GM20000 (cell line): ENCODE measurements around the gene CCBE1.
"Not testable (repeated sequence)": the region's sequence is repeated elsewhere in the genome, so short reads cannot be mapped to it uniquely, and the experiment has no call there.

Experiments used
- DNase-seq: peaks from one replicate; pipeline ENCODE4 v3.0.0; 2012; ENCODE audit warnings: low spot score
- CTCF ChIP-seq: IDR thresholded peaks from 2 replicates; pipeline ENCODE4 v1.5.1; 2012; ENCODE audit warnings: mild to moderate bottlenecking, control low read depth; ENCODE audit errors: extremely low read depth, missing control alignments

CCBE1 gene

GRCh38 chr18:59651071-59651470, 46.2 kb downstream of the CCBE1 start:
- TF ChIP-seq CTCF = no peak
- no peak for DNase-seq

DNA sequence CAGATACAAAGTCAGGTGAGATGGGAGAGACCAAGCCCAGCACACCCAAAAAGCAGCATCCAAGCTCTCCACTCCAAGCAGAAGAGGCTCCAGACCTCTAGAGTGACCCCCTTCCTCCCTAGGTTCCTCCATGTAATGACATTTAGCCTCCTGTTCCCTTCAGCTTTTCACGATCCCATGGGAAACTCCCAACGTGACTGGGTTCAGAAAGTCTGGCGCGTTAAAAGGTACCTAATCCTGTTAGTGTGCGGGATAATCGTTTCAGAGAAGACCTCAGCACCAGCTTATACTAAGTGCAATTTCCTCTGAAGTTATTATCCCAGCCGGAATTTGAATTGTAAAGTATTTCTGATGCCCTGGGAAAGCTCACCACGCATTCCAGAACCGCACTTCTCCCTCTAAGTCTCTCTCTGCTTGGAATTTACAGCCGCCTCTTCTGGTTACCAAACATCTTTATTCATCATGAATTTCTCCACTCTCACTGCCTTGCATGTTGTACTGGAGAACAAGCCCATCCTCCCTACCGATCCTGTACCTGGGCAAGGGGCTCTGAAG, 46.9 kb downstream of the CCBE1 start:
- no peak for TF ChIP-seq CTCF
- no peak for DNase-seq

DNA sequence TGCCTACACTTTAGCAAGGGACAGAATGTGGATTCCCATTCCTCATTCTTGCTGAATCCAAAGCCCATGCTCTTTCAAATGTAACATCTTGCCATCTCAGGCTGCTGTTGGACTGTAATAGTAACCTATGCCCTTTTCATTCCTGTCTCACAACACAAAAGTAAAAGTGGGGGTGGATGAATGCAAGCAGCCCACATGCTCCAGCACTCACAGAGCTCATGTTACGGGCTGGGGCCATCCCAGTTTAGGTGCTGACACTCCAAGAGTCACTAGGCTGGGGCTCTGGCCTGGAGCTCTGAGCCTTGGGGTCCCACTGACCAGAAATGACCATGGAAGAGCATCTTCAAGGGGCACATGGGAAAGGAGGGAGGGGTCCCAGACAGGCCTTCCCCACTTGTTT, 47.6 kb downstream of the CCBE1 start:
- TF ChIP-seq CTCF = no peak
- no peak for DNase-seq

DNA sequence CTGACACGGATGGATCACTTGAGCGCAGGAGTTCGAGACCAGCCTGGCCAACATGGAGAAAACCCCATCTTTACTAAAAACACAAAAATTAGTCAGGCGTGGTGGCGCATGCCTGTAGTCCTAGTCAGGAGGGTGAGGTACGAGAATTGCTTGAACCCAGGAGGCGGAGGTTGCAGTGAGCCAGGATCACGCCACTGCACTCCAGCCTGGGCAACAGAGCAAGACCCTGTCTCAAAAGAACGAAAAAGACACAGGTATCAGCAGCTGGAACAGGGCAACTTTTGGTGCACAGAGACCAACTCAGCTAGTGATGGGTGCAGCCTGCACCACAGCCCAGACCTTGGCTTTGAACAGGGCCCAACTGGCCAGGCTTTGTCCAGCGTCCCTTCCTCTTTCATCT, 48.8 kb downstream of the CCBE1 start:
- not testable (repeated sequence) for DNase-seq

DNA sequence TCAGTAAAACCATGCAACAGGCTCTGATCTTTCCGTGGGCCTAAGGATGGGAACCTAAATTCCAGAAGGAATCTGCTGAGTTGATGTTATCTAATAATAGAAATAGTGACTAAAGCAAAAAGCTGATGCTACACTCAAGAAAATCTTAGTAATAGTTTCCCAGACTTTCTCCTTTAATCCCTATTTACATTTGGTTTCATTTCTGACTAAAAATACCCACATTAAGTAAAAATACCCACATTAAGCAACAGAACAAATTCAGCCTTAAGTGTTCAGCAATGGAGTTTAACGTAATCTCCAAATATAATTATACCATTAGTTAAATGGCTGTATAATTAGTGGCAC, 50.3 kb downstream of the CCBE1 start:
- DNase-seq = no peak
- TF ChIP-seq CTCF = no peak

DNA sequence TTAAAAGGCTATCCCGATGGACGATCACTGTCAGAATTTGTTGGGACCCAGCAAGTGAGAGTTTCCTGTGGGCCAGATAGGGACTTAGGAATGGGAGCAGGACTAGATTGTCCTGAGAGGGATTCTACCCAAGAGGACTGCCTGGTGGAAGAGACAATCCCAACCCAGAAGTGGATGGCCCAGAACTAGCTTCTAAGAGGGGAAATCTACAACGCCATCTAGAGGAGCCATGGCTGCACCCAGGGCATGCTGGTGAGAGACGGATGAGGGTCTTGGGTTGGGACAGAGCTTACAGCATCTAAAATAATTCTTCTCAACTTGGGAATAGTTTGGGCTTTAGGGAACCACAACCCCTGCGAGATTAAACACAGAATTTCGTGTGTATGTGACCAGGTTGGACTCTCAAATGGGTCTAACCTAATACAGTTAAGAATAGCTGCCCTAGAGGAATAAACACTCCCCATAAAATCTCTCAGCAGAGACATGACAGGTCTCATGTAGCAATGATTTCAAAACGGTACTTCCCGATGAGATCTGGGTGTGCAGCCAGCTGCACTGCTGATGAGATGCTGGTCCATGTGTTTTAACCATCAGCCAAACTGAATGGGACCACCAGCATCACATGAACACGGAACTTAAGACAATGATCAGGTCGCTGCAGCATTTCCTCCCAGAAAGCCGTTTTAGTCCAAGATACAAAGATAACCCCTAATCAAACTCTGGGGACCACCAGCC, 50.8 kb downstream of the CCBE1 start:
- TF ChIP-seq CTCF = no peak
- no peak for DNase-seq

- no peak for DNase-seq
- TF ChIP-seq CTCF = no peak
Measured at GRCh38 chr18:59643740-59644139, 53.5 kb downstream of the CCBE1 start.

DNA sequence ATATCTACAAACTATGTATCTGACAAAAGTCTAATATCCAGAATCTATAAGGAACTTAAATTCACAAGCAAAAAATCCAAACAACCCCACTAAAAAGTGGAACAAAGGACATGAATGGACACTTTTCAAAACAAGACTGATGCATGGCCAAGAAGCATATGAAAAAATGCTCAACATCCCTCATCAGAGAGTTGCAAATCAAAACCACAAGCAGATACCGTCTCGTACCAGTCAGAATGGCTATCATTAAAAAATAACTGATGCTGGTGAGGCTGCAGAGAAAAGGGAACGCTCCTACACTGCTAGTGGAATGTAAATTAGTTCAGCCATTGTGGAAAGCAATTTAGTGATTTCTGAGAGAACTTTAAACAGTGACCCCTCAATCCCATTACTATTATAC, 56.5 kb downstream of the CCBE1 start:
- no peak for TF ChIP-seq CTCF
- no peak for DNase-seq
